H9 (cell line): ENCODE results near the gene ADAM19. TPM values are rescaled to one million over a fixed set of nuclear protein-coding genes. Genes with fewer than 3 reads are reported as not detected.

Experiments
- DNase-seq: peaks from one replicate; pipeline ENCODE4 v3.0.0-alpha.2; 2017
- H2AFZ ChIP-seq: one replicate; pipeline ENCODE4 v1.6.1; 2013; ENCODE audit warnings: mild to moderate bottlenecking, low read length, control low read depth, moderate library complexity
- H2AK5ac ChIP-seq: 2 replicates; pipeline ENCODE4 v1.6.1; 2013; ENCODE audit warnings: low read length, control low read depth, mixed read lengths; ENCODE audit not compliant: insufficient read length
- H2BK120ac ChIP-seq: one replicate; pipeline ENCODE4 v1.6.1; 2013; ENCODE audit warnings: low read depth, mild to moderate bottlenecking, low read length, control low read depth, inconsistent platforms; ENCODE audit not compliant: poor library complexity, severe bottlenecking
- H2BK12ac ChIP-seq: 2 replicates; pipeline ENCODE4 v1.6.1; 2013; ENCODE audit warnings: low read length, control low read depth, mixed read lengths, low read depth; ENCODE audit not compliant: insufficient read length
- H2BK15ac ChIP-seq: 2 replicates; pipeline ENCODE4 v1.6.1; 2013; ENCODE audit warnings: low read depth, low read length, control low read depth
- H2BK20ac ChIP-seq: one replicate; pipeline ENCODE4 v1.6.1; 2013; ENCODE audit warnings: low read depth, mild to moderate bottlenecking, low read length, control low read depth, inconsistent platforms; ENCODE audit not compliant: poor library complexity, severe bottlenecking
- H2BK5ac ChIP-seq: 2 replicates; pipeline ENCODE4 v1.6.1; 2013; ENCODE audit warnings: low read length, control low read depth, mixed read lengths; ENCODE audit not compliant: insufficient read length
- H3K14ac ChIP-seq: 2 replicates; pipeline ENCODE4 v1.6.1; 2013; ENCODE audit warnings: low read length, control low read depth; ENCODE audit not compliant: insufficient read depth
- H3K18ac ChIP-seq: 2 replicates; pipeline ENCODE4 v1.6.1; 2013; ENCODE audit warnings: low read depth, mild to moderate bottlenecking, mixed read lengths, low read length, control low read depth; ENCODE audit not compliant: insufficient read length
- H3K23ac ChIP-seq: 2 replicates; pipeline ENCODE4 v1.6.1; 2013; ENCODE audit warnings: low read length, control low read depth, mixed read lengths, low read depth; ENCODE audit not compliant: insufficient read length
- H3K23me2 ChIP-seq: 2 replicates; pipeline ENCODE4 v1.6.1; 2013; ENCODE audit warnings: low read depth, mild to moderate bottlenecking, mixed read lengths, low read length, control low read depth; ENCODE audit not compliant: insufficient read length, poor library complexity, severe bottlenecking
- H3K27ac ChIP-seq: 2 replicates; pipeline ENCODE4 v1.5.1; 2013; ENCODE audit warnings: low read length, control low read depth, mixed read lengths, low read depth; ENCODE audit not compliant: insufficient read length
- H3K27me3 ChIP-seq: 2 replicates; pipeline ENCODE4 v1.6.1; 2013; ENCODE audit warnings: low read length, control low read depth, inconsistent platforms; ENCODE audit not compliant: insufficient read depth
- H3K4ac ChIP-seq: 2 replicates; pipeline ENCODE4 v1.6.1; 2013; ENCODE audit warnings: low read depth, mild to moderate bottlenecking, control low read depth, inconsistent platforms, low read length, moderate library complexity
- H3K4me1 ChIP-seq: 2 replicates; pipeline ENCODE4 v1.6.1; 2013; ENCODE audit warnings: low read length, control low read depth, inconsistent platforms; ENCODE audit not compliant: insufficient read depth
- H3K4me2 ChIP-seq: 2 replicates; pipeline ENCODE4 v1.6.1; 2013; ENCODE audit warnings: low read length, control low read depth, mixed read lengths; ENCODE audit not compliant: insufficient read length, insufficient read depth
- H3K56ac ChIP-seq: 2 replicates; pipeline ENCODE4 v1.6.1; 2013; ENCODE audit warnings: low read depth, mild to moderate bottlenecking, mixed read lengths, low read length, control low read depth; ENCODE audit not compliant: insufficient read length
- H3K79me1 ChIP-seq: 2 replicates; pipeline ENCODE4 v1.6.1; 2013; ENCODE audit warnings: low read depth, mild to moderate bottlenecking, moderate library complexity, low read length, control low read depth, inconsistent platforms; ENCODE audit not compliant: insufficient read depth, poor library complexity, severe bottlenecking
- H3K79me2 ChIP-seq: 2 replicates; pipeline ENCODE4 v1.6.1; 2013; ENCODE audit warnings: low read length, control low read depth, inconsistent platforms; ENCODE audit not compliant: insufficient read depth
- H3K9ac ChIP-seq: 2 replicates; pipeline ENCODE4 v1.6.1; 2013; ENCODE audit warnings: low read length, control low read depth, mixed read lengths; ENCODE audit not compliant: insufficient read length; ENCODE audit errors: extremely low read depth
- H3K9me3 ChIP-seq: one replicate; pipeline ENCODE4 v1.6.1; 2013; ENCODE audit warnings: low read depth, low read length, inconsistent platforms; ENCODE audit not compliant: control insufficient read depth
- H3T11ph ChIP-seq: one replicate; pipeline ENCODE4 v1.6.1; 2013; ENCODE audit warnings: mild to moderate bottlenecking, low read length, control low read depth, inconsistent platforms
- H4K20me1 ChIP-seq: one replicate; pipeline ENCODE4 v1.6.1; 2013; ENCODE audit not compliant: control insufficient read depth, insufficient read length, insufficient read depth
- H4K5ac ChIP-seq: 2 replicates; pipeline ENCODE4 v1.6.1; 2013; ENCODE audit warnings: low read depth, mild to moderate bottlenecking, mixed read lengths, low read length, control low read depth; ENCODE audit not compliant: insufficient read length
- H4K8ac ChIP-seq: replicated peaks from 2 replicates; pipeline ENCODE4 v1.6.1; 2013; ENCODE audit warnings: low read length, control low read depth, mixed read lengths, low read depth; ENCODE audit not compliant: insufficient read length
- H4K91ac ChIP-seq: 2 replicates; pipeline ENCODE4 v1.6.1; 2013; ENCODE audit warnings: low read depth, mild to moderate bottlenecking, moderate library complexity, mixed read lengths, low read length, control low read depth; ENCODE audit not compliant: insufficient read length
- H3K27ac Mint-ChIP-seq, 3 experiments: 2 replicates in 2 of 3; 3 replicates in 1 of 3; pipeline ENCODE4 v1.8.0; 2020 to 2021; ENCODE audit warnings: mixed read lengths in 3 of 3, mild to moderate bottlenecking in 1 of 3, moderate library complexity in 1 of 3
- H3K27me3 Mint-ChIP-seq: 2 replicates; pipeline ENCODE4 v1.8.0; 2021; ENCODE audit warnings: low read depth, mild to moderate bottlenecking, moderate library complexity, mixed read lengths
- H3K36me3 Mint-ChIP-seq, 3 experiments: 2 replicates in 2 of 3; 3 replicates in 1 of 3; pipeline ENCODE4 v1.8.0; 2020 to 2021; ENCODE audit warnings: low read depth in 3 of 3, mixed read lengths in 3 of 3; ENCODE audit not compliant: insufficient read depth in 1 of 3
- H3K4me1 Mint-ChIP-seq, 2 experiments: 2 replicates each; pipeline ENCODE4 v1.8.0; 2020; ENCODE audit warnings: mixed read lengths in 2 of 2
- H3K4me3 Mint-ChIP-seq, 2 experiments: 2 replicates in 1 of 2; 3 replicates in 1 of 2; pipeline ENCODE4 v1.8.0; 2020 to 2021; ENCODE audit warnings: mild to moderate bottlenecking in 2 of 2, mixed read lengths in 2 of 2, moderate library complexity in 1 of 2
- H3K9me3 Mint-ChIP-seq, 2 experiments: 2 replicates in 1 of 2; 3 replicates in 1 of 2; pipeline ENCODE4 v1.8.0; 2020; ENCODE audit warnings: mild to moderate bottlenecking in 2 of 2, mixed read lengths in 2 of 2, moderate library complexity in 1 of 2
- CTCF ChIP-seq: fragments of 200-600 bp; sonication (generic); conservative IDR thresholded peaks from 3 replicates; pipeline ENCODE4 v1.8.0; 2021; ENCODE audit warnings: antibody characterized with exemption, mild to moderate bottlenecking
- WGBS: extraction: QIAGEN DNeasy Blood & Tissue Kit; methylation state at CpG from one replicate; pipeline ENCODE4 v1.1.7; 2013; ENCODE audit warnings: missing lambda C conversion rate, low lambda C conversion rate, mixed read lengths; ENCODE audit not compliant: insufficient read length; ENCODE audit errors: extremely low coverage; 5-methylcytosine and 5-hydroxymethylcytosine counted together
- total RNA-seq: library from RNA; stranded (reverse); gene quantifications from 2 replicates; pipeline ENCODE4 v1.2.1, GENCODE V29; 2021

The ADAM19 gene
- total RNA-seq, 1 experiment from 2014 or later, result 9.9 TPM

GRCh38 chr5:157532022-157532421 lies 43.6 kb downstream of the ADAM19 start:
- Histone ChIP-seq H3T11ph (no peak overlapping the region), H4K20me1 (no peaks in the 10 kb centered on the region), H3K79me2 (no peaks in the 10 kb centered on the region), H3K27me3 (no peaks in the 10 kb centered on the region), H4K91ac (no peak overlapping the region), H3K18ac (no peak overlapping the region), H3K27ac (no peak overlapping the region), H3K23ac (no peak overlapping the region), H3K79me1 (no peaks in the 10 kb centered on the region), H3K14ac (no peak overlapping the region), H4K8ac (no peak overlapping the region), H3K4me2 (no peak overlapping the region), H3K9me3 (no peaks in the 10 kb centered on the region), H2BK5ac (no peak overlapping the region), H4K5ac (no peak overlapping the region), H3K56ac (no peak overlapping the region), H2AK5ac (no peak overlapping the region), H2AFZ (no peak overlapping the region), H2BK20ac (no peak overlapping the region), H2BK15ac (no peak overlapping the region), H3K4ac (no peak overlapping the region), H3K9ac (no peak overlapping the region), H3K23me2 (no peaks in the 10 kb centered on the region), H3K4me1 (no peaks in the 10 kb centered on the region), H2BK120ac (no peak overlapping the region), H2BK12ac (no peak overlapping the region)
- no peak for DNase-seq
- Mint-ChIP-seq H3K4me1 (peaks cover 15% of the 10 kb centered on the region in 2 experiments), H3K4me3 (no peak overlapping the region), H3K27ac (peak overlapping the region in 1 of 3 experiments; percentile 21; a peak in 1 of 7 replicates), H3K9me3 (no peaks in the 10 kb centered on the region), H3K27me3 (no peaks in the 10 kb centered on the region), H3K36me3 (peaks cover 2 to 10% (median 9%) of the 10 kb centered on the region in 3 experiments; a peak in 6 of 7 replicates)
- TF ChIP-seq CTCF, result no peak
- WGBS, result no CpG with 5 or more reads among the region's 5 CpGs
